GM19328 (cell line): ENCODE measurements around the gene ANXA2.
"Not testable (repeated sequence)": the region's sequence is repeated elsewhere in the genome, so short reads cannot be mapped to it uniquely, and the experiment has no call there.

Experiments used
- ATAC-seq: cut with Tn5 transposase; IDR thresholded peaks from one replicate; pipeline ENCODE4 v1.9.1; 2021; ENCODE audit warnings: mild to moderate bottlenecking, moderate library complexity; ENCODE audit not compliant: unreplicated experiment

The ANXA2 gene

DNA sequence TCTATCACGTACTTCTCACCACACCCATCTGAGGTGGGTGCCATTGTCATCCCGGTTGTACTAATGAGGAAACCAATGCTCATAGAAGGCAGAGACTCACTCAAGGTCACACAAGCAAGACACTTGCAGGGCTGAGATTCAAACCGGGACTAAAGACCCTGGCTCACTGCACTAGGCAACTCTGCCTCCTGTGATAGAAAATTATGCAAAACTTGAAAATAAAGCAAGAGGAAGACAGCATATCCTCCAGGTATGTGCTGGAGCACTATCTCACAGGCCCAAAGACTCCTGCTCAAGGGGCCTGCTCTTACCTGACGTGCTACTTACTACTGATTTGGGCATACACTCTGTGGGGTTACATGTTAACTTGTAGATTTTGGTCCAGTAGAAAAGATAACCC lies 25.6 kb downstream of the ANXA2 start:
- ATAC-seq: no peak

DNA sequence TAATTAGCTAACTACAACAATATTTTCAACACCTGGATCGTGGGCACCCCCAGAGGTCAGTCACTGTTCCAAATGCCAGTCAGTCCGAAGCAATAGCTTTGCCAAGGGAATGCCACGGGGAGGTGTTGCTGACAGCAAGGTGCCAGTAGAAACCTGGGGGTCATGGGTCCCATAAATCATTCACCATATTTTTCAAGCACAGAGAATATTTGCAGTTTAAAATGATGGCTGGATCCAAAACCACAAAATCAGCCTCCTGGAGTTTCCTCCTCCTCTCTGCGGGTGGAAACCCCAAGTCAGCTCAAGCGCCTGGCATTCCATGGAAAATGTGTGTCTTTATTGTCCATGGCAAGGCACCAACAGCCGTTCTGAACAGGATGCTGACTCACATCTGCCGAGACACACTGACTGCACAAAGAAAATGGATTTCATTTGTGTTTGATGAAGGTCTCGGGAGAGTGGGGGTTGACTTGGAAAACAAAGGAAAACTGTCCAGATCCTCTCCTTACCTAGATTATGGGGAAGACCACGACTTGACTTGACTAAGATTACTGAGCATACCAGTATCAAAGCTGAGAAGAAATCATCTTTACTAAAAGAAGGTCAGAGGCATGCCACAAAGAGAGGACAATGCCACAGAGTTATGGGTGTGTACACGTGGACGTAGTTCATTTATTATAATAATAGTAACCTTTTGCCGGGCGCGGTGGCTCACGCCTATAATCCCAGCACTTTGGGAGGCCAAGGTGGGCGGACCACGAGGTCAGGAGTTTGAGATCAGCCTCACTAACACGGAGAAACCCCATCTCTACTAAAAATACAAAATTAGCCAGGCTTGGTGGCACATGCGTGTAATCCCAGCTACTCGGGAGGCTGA lies 26.4 kb downstream of the ANXA2 start:
- ATAC-seq: no peak

DNA sequence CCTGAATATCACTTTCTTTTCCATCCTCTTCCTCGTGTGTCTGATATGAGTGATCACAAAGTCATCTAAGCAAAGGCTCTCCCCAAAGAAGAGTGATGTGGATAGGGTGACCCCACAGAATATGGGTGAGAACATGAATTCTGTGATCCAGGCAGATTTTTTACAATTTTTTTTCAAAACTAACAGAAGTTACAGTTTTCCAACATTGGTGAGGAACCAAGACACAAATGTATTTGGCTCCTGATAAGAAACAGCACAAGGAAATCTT lies 27.0 kb downstream of the ANXA2 start:
- ATAC-seq: no peak

DNA sequence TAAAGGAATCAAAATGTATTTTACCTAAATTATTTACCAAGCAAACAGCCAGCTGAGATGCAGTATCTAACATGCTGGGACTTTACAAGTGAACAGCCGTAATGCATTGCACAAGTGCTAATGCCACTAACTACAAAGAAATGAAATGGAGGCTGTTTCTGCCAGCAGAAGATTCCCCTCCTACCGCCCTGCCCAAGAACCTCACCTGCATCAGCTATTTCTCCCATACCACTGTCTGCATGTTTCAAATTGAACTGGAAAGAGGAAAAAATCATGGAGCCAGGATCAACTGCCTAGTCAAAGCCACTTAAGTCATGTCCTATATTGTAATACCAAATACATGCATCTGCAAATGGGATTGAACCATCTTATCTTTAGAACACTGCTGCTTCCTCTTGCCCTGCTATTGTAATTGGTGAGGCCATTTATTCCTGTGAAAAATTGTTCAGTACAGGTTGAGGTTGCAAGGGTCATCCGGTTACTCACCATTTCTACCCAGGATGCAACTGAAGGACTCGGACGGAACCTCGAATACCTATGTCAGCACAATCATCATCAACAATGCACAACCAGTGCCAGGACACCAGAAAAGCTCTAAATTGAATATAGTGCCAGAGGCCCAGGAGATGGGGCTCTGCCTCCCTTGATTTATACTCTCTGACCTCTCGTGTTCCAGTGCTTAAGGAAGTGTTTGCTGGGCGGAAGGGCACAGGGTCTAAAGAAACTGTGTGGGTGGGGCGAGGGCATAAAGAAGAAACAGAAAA lies 27.5 kb downstream of the ANXA2 start:
- ATAC-seq: no peak

DNA sequence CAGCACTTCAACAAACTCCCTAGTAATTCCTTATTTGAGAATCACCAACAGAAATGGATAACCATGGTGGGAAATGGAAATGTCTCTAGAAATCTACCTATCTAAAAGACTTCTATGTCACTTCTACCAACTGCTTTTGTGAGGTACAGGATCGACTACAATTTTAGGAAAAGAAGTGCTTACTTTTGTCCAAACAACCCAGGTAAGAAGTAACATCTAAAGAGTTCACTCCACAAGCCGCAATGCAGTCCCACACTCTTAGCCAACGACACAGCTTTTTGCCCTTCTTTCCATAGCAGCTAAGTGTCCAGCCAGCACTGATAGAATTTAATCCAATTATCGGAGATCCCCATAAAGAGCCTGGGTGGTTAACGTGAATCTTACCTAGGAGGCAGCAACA lies 28.1 kb downstream of the ANXA2 start:
- ATAC-seq: no peak

DNA sequence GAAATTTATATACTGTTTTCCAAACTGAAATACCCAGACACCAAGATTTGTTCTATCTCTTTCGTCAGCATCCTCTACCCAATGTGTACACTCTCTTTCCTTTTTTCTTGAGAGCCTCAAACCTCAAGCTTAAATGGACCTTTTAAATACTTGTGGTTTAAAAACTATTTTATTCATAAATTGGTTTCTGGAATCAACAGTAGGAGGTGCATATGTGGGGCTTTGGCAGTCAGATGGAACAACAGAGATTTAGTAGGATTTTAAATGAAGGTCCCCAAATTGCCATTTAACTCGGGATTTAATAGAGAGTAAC lies 33.2 kb downstream of the ANXA2 start:
- ATAC-seq: no peak

DNA sequence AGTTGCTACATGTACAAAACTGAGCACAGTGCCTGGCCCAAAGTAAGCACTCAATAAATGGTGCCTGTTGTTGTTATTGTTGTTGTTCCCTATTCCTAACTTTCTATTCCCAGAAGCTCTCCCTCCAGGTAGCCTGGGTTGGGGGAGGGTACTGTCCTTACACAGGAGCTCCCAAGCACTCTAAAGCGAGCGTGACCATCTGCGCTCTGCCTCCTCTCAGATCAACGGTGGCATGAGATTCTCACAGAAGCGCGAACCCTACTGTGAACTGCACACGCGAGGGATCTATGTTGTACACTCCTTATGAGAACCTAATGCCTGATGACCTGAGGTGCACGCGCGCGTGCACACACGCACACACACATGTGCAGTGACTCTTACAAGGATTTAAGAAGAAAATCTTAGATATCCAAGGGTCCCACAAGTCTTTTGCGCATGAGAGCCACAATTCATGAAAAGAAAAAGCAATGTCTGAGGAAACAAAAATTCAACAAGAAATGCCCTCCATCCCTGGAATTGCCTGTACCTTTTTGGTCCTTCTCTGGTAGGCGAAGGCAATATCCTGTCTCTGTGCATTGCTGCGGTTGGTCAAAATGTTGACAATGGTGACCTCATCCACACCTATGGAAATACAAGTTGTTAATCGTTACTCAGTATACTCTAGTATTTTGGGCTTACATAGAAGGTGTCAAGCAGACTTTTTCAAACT lies 33.7 kb downstream of the ANXA2 start:
- no peak for ATAC-seq

DNA sequence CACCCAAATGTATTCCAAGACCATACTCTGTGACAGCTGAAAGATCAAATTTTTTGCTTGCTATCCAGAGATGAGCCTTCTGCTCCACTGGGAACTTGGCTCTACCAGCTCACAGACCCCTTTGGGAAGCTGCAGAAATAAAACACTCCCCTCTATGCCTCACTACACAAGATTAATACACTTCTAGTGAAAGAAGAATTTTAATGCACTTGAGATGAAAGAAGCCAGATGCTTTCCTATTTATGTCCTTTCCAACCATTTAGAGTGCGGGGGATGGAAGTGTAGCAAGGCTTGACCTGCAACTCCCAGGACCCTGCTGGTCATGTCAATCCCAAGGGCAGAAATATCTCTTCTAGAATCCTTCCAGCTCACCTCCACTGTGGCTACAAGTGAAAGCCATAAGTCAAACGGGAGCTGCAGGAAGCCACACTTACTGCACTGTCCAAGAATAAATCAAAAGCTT lies 34.7 kb downstream of the ANXA2 start:
- no peak for ATAC-seq

DNA sequence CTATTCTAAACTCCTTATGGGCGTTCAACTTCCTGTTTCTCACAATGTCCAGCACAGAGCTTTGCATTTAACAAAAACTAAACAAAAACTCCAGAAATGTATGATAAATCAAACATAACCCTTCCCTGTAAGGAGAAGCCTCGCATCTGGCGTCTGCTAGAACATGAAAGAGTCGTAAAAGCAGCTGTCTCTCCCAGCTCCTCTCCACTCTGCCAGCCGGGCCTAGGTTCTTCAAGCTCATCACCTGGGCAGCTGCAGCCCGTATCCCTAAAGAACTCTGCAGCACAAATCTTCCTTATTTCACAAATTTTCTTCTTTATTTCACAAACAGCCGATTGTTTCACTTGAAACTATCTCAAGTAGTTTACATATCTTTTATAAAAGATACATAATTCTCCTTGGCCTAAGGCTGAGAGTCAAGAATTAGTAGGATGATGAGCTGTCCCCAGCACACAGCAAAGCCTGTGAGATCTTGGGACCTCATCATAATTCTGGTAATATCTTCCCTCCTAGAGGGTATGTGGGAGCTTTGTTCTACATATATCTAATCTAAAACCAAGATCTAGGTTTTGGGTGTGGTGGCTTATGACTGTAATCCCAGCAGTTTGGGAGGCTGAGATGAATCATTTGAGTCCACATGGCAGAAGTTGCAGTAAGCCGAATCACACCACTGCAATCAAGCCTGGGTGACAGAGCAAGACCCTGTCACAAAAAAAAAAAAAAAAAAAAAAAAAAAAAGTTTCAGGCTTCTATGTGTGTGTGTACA lies 35.3 kb downstream of the ANXA2 start:
- no peak for ATAC-seq

DNA sequence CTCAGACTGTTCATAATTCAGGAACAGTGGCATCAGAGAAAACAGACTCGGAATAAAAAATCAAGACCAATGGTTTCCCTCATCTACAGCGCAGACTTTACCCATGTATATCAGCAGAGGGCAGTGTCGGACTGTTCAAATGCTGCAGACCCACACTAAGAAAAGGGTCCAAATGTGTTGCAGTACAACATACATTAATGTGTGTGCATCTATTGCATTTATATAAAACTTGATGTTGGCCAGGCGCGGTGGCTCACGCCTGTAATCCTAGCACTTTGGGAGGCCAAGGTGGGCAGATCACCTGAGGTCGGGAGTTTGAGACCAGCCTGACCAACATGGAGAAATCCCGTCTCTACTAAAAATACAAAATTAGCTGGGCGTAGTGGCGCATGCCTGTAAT lies 38.0 kb downstream of the ANXA2 start:
- not testable (repeated sequence) for ATAC-seq

DNA sequence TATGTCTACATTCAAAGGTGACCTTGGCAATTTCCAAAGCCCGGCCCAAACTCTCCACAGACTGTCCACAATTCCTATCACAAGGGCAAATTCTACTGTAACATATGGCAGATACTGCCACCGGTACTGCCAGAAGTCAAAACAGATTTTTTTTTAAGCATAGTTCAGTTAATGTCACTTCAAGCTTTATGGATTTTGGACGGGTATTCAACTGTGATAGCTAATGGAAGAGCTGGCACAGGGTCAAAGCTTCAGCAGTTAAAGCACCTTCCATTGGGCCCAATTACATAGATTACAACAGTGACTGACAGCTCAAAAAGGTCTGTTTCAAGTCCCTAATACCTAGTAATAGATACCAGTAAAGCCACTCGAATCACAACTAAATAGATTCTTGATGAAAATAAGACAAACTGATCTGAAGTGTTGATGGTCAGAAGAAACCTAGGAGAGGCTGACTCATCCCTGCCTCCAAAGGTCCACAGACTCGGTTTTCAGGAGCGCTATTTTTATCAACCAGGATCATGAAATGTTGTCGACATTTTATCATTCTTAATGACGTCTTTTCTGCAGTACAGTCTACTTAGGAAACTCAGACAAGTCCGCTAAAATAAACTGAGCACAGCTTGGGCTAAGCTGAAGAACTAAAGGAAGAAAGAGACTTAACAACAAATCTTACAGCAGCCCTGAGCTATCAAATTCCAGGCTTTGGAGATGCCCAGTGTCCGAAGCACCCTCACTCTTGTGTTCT lies 38.7 kb downstream of the ANXA2 start:
- ATAC-seq: no peak

DNA sequence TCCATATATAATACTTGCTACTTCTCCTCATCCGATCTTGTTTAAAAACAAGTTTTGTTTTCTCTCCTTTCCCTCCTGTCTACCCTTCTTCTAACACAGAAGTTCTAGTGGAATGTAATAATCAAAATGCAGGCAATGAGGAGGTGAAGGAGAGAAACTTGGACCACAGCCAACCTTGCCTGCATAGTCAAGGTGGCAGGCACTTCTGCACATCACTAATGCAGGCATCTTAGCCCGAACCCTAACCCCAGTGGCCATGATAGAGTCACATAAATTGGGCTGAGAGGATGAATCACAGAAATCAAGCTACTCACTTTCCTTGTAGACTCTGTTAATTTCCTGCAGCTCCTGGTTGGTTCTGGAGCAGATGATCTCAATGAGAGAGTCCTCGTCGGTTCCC lies 41.0 kb downstream of the ANXA2 start:
- ATAC-seq: no peak

DNA sequence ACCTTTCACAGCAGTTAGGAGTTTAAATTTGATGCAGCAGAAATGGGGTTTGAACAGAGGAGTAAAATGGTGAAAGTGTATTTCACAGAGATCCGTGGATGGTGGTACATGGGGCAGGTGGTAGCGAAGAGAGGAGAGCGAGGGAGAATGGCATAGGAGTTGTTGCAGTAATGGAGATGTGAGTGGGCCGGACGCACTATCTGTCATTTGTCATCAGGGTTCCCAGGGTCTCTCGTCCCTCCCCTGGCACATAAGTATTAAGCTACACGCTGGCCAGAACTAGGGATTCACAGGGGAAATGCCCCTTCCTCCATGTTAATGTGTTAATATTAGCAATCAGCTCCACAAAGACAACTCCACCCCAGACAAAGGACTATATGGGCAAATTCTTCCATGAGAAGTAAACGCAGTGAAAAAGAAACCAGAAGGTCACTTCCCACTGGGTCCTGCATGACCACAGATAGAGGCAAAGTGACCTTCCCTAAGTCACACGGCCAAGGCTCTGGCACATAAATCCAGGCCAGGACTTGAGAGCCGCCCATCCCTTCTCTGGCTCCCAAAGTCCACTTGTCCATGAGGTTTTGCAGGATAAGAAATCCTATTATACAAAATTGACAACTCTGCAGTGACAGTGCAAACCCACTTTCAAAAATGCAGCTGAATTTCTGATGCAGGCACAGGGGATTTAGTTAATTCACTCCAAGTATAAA lies 42.5 kb downstream of the ANXA2 start:
- ATAC-seq: no peak

DNA sequence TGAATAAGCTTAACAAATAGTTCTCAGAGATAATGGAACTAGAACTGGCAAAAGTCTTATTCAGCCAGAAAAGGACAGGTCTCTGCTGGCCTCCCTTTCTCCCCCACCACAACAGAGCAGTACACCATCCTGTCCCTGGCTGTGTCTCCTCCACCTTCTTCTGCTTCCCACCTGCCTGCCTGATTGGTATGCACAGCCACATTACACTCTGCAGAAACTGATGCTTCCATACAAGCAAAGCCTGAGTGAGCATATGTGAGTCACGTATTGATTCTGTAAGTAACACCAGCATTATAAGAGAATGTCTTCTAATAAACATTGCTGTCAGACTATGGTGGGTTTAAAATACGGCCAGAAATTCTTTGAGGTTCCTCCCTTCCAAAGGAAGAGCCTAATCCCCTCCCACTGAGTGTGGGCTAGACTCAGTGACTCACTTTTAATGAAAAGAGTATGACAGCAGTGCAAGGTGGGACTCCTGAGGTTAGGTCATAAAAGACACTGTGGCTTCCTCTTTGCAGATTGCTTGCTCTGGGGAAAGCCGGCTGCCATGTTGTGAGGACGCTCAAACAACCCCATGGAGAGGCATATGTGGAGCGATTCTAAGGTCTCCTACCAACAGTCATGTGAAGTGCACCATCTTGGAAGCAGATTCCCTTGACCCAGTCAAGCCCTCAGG lies 44.4 kb downstream of the ANXA2 start:
- ATAC-seq: no peak

DNA sequence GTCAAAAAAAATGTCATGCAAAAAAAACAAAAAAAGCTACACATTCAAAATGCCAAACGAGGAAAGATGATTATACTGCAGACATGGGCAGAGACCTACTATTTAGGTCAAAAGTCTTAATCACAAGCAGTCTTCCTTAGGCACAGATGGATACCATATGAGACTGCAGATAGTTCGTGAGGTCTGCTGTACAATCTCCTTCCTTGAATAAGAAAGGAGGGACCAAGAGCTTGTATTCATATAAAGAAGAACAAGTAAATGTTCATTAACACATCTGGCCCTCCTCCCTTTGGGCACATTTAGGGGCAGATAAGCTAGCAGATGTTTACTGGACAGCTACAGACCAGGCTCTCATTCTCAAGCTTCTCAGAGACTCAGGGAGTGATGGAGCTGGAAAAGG lies 45.3 kb downstream of the ANXA2 start:
- no peak for ATAC-seq

DNA sequence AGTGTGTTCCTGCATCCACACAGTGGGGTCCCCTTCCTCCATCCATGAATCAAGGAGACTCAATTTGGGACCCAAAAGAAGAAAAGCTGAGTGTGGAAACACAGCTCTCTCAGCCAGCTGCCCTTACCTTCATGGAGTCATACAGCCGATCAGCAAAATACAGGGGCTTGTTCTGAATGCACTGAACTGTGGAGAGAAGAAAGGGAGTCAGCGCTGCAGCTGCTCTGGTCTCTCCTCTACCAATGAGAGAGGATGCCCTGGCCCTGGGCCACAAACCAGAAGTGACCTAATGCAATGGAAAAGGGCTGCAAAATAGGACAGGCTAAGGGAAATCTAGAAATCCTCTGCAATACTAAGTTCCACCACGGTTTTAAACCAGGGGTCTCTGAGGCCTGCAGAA lies 46.7 kb downstream of the ANXA2 start:
- no peak for ATAC-seq

DNA sequence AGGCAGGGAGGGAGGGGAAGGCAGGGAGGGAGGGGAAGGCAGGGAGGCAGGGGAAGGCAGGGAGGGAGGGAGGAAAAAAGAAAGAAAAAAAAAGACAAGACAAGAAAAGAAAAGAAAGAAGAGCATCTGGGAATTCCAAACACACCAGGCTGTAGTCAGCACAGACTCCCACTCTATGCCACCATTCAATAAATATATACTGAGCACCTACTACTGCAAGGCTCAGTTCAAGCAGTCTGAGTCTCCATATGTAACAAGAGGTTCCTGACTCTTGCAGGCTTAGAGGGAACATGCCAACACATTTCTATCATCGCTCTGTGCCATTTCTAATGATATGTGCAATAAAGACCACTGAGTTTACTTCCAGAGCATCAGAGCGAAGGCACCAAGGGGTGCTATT lies 47.7 kb downstream of the ANXA2 start:
- no peak for ATAC-seq

DNA sequence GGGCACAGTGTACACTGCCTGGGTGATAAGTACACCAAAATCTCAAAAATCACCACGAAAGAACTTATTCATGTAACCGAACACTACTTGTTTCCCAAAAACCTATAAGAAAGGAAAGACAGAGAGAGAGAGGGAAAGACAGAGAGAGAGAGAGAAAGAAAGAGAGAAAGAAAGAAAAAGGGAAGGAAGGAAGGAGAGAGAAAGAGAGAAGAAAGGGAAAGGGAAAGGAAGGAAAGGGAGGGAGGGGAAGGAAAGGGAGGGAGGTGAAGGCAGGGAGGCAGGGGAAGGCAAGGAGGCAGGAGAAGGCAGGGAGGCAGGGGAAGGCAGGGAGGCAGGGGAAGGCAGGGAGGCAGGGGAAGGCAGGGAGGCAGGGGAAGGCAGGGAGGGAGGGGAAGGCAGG lies 48.2 kb downstream of the ANXA2 start:
- ATAC-seq: no peak

DNA sequence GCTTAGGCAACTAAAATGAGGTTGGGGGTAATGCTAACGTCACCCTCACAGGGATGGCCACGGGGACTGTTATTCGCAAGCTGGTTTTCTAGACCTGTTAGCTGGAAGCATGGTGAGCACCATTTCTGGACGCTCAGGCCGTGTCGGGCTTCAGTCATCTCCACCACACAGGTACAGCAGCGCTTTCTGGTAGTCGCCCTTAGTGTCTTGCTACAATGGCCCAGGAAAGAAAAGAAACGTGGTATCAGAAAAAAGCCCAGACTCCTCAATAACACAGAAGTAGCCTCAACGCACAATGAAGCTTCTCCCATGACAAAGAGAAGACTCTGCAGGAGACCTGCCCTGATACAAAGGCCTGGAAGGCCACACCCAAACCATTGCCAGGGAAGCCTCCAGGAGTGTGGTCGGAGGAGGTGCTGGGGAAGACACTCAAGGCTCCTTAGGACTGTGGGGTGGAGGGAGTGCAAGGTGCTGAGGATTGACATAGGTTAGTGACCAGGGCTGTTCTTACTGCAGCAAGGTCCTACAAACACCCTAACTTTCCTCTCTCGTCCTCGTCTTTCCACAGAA lies 50.2 kb downstream of the ANXA2 start:
- no peak for ATAC-seq
